AG10803 (cell line): ENCODE data around the gene NEDD9.

Experiments used
- DNase-seq: peaks from one replicate; pipeline ENCODE4 v3.0.0; 2010; ENCODE audit warnings: low read depth
- H3K4me3 ChIP-seq: 2 replicates; pipeline ENCODE4 v1.5.1; 2011; ENCODE audit warnings: mild to moderate bottlenecking, low read length, control low read depth
- CTCF ChIP-seq: conservative IDR thresholded peaks from 2 replicates; pipeline ENCODE4 v1.5.1; 2011; ENCODE audit warnings: mild to moderate bottlenecking, low read length, control low read depth, inconsistent platforms

NEDD9 gene

DNA sequence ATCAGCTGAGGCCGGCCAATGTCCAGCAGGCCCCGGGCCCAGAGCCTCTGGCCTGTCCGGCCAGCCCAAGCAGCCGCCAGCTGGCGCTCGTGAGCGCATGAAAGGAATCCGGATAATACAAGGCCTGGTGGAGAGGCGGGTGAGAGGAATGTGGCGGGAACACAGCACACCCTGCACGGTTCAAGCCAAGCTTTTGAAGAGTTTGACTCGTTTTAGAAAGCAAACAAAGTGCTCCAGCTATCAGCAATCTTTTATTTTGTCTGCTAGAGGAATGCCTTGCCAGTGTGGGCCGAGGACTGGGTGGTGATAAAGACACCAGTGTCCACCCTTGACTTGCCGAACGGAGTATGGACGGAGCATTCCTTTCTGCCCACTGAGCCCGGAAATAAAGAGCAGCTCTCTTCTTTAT lies 9.3 kb upstream of the NEDD9 start:
- no peak overlapping the region for H3K4me3 ChIP-seq
- peak; percentile 50 for DNase-seq
- TF ChIP-seq CTCF, result peak; percentile 62

GRCh38 chr6:11241154-11241792 lies 8.8 kb upstream of the NEDD9 start:
- no peak for TF ChIP-seq CTCF
- no peak overlapping the region for H3K4me3 ChIP-seq
- no peak for DNase-seq

DNA sequence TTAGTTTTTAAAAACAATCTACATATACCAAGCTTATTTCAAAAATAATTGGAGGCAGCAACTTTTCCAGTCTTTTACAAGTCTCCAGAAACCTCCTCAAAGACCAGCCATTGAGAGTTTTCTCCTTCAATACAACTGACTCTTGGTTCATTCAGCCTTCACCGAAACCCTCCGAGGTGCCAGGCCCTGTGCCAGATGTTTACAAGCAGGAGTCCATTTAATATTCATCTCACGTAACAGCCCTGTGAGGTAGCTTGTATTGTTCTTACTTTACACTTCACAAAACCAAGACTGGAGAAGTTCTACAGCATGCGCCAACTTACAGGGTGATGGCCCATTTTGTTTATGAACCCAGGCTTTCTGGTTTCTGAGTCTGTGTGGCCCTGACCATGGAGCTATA lies 5.5 kb upstream of the NEDD9 start:
- no peak overlapping the region for H3K4me3 ChIP-seq
- TF ChIP-seq CTCF, result no peak

DNA sequence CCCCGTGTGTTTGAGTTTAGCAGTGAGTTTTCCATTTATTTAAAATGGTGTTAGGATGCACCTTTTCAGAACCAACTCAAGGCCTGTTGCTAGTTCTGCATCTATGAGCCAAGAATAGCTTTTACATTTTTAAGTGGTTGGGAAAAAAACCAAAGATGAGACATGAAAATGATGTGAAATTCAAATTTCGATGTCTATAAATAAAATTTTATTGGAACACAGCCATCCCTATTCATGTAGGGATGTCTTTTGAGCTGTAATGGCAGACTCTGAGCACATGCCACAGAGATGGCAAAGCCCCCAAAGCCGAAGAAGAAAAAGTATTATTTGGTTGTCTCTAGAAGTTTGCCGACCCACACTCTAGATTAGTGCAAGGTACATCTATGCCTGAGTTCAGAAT lies 5.0 kb upstream of the NEDD9 start:
- DNase-seq, result no peak
- no peak overlapping the region for H3K4me3 ChIP-seq
- no peak for TF ChIP-seq CTCF

More for the DNA sequence above, 5.5 kb upstream of the NEDD9 start:
- no peak for DNase-seq

GRCh38 chr6:11236915-11237314 lies 4.4 kb upstream of the NEDD9 start:
- no peak for TF ChIP-seq CTCF

GRCh38 chr6:11236076-11236750 lies 3.7 kb upstream of the NEDD9 start:
- DNase-seq, result peak; percentile 69
- TF ChIP-seq CTCF, result no peak
- no peak overlapping the region for H3K4me3 ChIP-seq

More at GRCh38 chr6:11236915-11237314, 4.4 kb upstream of the NEDD9 start:
- DNase-seq, result no peak
- no peak overlapping the region for H3K4me3 ChIP-seq

GRCh38 chr6:11235062-11235461 lies 2.6 kb upstream of the NEDD9 start:
- H3K4me3 ChIP-seq, result no peak overlapping the region
- no peak for DNase-seq
- TF ChIP-seq CTCF, result no peak
